Prostate gland (tissue), 2 donors: ENCODE results near the gene TMEM229B.

ENCODE experiments used
- CTCF ChIP-seq, 4 experiments: fragments of 200-600 bp in 2 of 4; fragments of 450-650 bp in 2 of 4; sonication (generic) in 2 of 4; IDR thresholded peaks; 1 replicate in 3 of 4; 2 replicates in 1 of 4; pipeline ENCODE4 v1.5.1; 2016 to 2019; ENCODE audit warnings: antibody characterized with exemption in 4 of 4, mild to moderate bottlenecking in 2 of 4, moderate library complexity in 2 of 4
- POLR2A ChIP-seq: fragments of 450-650 bp; IDR thresholded peaks from one replicate; pipeline ENCODE4 v1.6.1; 2016; ENCODE audit warnings: antibody characterized with exemption, mild to moderate bottlenecking
- POLR2AphosphoS5 ChIP-seq: sonication (generic); formaldehyde crosslinking; IDR thresholded peaks from one replicate; pipeline ENCODE4 v1.6.1; 2017; ENCODE audit warnings: antibody characterized with exemption

GRCh38 chr14:67441256-67441655 lies 47.3 kb downstream of the TMEM229B start:
- TF ChIP-seq POLR2AphosphoS5 (no peak), POLR2A (no peak), CTCF (IDR thresholded peaks at IDR 0.05) (no peak)
